Activated CD4-positive, alpha-beta T cell treated with anti-CD3 and anti-CD28 coated beads, Interleukin-2, amount 10 ng/mL, durations not matched to agents 7 days and 5 days (primary cell): ENCODE measurements around the gene GGT6. TPM values are rescaled to one million over a fixed set of nuclear protein-coding genes. Genes with fewer than 3 reads are reported as not detected.

Experiments used
- CTCF ChIA-PET: fragments of 350-600 bp; sonication (Branson Sonifier 250); formaldehyde crosslinking; loops from one replicate; lab custom pipeline; 2021; ENCODE audit warnings: antibody characterized with exemption; lab: Charles Lee
- POLR2A ChIA-PET: fragments of 350-600 bp; sonication (Branson Sonifier 250); formaldehyde crosslinking; loops from one replicate; lab custom pipeline; 2021; ENCODE audit warnings: antibody characterized with exemption; lab: Charles Lee
- DNase-seq: peaks from one replicate; pipeline ENCODE4 v3.0.0-alpha.2; 2020
- H3K27ac Mint-ChIP-seq: one replicate; pipeline ENCODE4 v1.8.0; 2021; ENCODE audit warnings: mild to moderate bottlenecking, moderate library complexity, mixed read lengths
- H3K27me3 Mint-ChIP-seq: one replicate; pipeline ENCODE4 v1.8.0; 2021; ENCODE audit warnings: mixed read lengths
- H3K36me3 Mint-ChIP-seq: one replicate; pipeline ENCODE4 v1.8.0; 2021; ENCODE audit warnings: low read depth, mixed read lengths
- H3K4me1 Mint-ChIP-seq: one replicate; pipeline ENCODE4 v1.8.0; 2021; ENCODE audit warnings: mixed read lengths
- H3K4me3 Mint-ChIP-seq: one replicate; pipeline ENCODE4 v1.8.0; 2021; ENCODE audit warnings: mild to moderate bottlenecking, moderate library complexity, mixed read lengths
- H3K9me3 Mint-ChIP-seq: one replicate; pipeline ENCODE4 v1.8.0; 2021; ENCODE audit warnings: mixed read lengths
- total RNA-seq, 2 experiments: library from RNA; stranded (reverse); gene quantifications; one replicate each; pipeline ENCODE4 v1.2.3, GENCODE V29; 2021

GGT6 gene
- total RNA-seq, 2 experiments from 2014 or later, result not detected

- H3K9me3 Mint-ChIP-seq, result no peaks in the 10 kb centered on the region
- H3K27ac Mint-ChIP-seq, result no peak overlapping the region
- ChIA-PET POLR2A (no interaction called here), CTCF (interaction anchor here (0.8 to 1.1 kb wide), 2 partner anchors 41 to 99 kb away, joined by 3 read pairs; no protein-coding TSS in a partner anchor)
- no peaks in the 10 kb centered on the region for H3K36me3 Mint-ChIP-seq
- peaks cover 4% of the 10 kb centered on the region for H3K4me1 Mint-ChIP-seq
- no peak overlapping the region for H3K4me3 Mint-ChIP-seq
- no peak for DNase-seq
- no peaks in the 10 kb centered on the region for H3K27me3 Mint-ChIP-seq
These were observed 43.6 kb downstream of the GGT6 start for GRCh38 chr17:4516735-4517134.

GRCh38 chr17:4515501-4515900 lies 44.9 kb downstream of the GGT6 start:
- CTCF ChIA-PET, result no interaction called here
- no peaks in the 10 kb centered on the region for H3K36me3 Mint-ChIP-seq
- H3K4me3 Mint-ChIP-seq, result no peak overlapping the region
- peaks cover 8% of the 10 kb centered on the region for H3K4me1 Mint-ChIP-seq
- POLR2A ChIA-PET, result no interaction called here
- no peaks in the 10 kb centered on the region for H3K27me3 Mint-ChIP-seq
- DNase-seq, result no peak
- no peak overlapping the region for H3K27ac Mint-ChIP-seq
- no peaks in the 10 kb centered on the region for H3K9me3 Mint-ChIP-seq

GRCh38 chr17:4514779-4515178 lies 45.6 kb downstream of the GGT6 start:
- ChIA-PET POLR2A (no interaction called here), CTCF (interaction anchor here (0.6 kb wide), 1 partner anchor 9 kb away, joined by 3 read pairs; no protein-coding TSS in a partner anchor)
- DNase-seq, result no peak
- Mint-ChIP-seq H3K9me3 (no peaks in the 10 kb centered on the region), H3K27ac (no peak overlapping the region), H3K27me3 (no peaks in the 10 kb centered on the region), H3K4me3 (no peak overlapping the region), H3K4me1 (peaks cover 12% of the 10 kb centered on the region), H3K36me3 (no peaks in the 10 kb centered on the region)

- Mint-ChIP-seq H3K9me3 (no peaks in the 10 kb centered on the region), H3K27me3 (no peaks in the 10 kb centered on the region), H3K27ac (no peak overlapping the region), H3K4me3 (no peak overlapping the region), H3K4me1 (peaks cover 18% of the 10 kb centered on the region), H3K36me3 (no peaks in the 10 kb centered on the region)
- DNase-seq, result no peak
- ChIA-PET POLR2A (no interaction called here), CTCF (interaction anchor here (0.6 kb wide), 1 partner anchor 8 kb away, joined by 3 read pairs; no protein-coding TSS in a partner anchor)
These were observed 46.2 kb downstream of the GGT6 start for GRCh38 chr17:4514206-4514605.

- H3K4me3 Mint-ChIP-seq, result no peak overlapping the region
- H3K27me3 Mint-ChIP-seq, result no peaks in the 10 kb centered on the region
- H3K36me3 Mint-ChIP-seq, result no peaks in the 10 kb centered on the region
- CTCF ChIA-PET, result no interaction called here
- DNase-seq, result no peak
- peaks cover 25% of the 10 kb centered on the region for H3K4me1 Mint-ChIP-seq
- H3K9me3 Mint-ChIP-seq, result no peaks in the 10 kb centered on the region
- H3K27ac Mint-ChIP-seq, result no peak overlapping the region
- POLR2A ChIA-PET, result no interaction called here
These were observed 47.0 kb downstream of the GGT6 start for GRCh38 chr17:4513113-4514032.

GRCh38 chr17:4512156-4513112 lies 47.9 kb downstream of the GGT6 start:
- H3K27ac Mint-ChIP-seq, result no peak overlapping the region
- no peak overlapping the region for H3K4me3 Mint-ChIP-seq
- no peaks in the 10 kb centered on the region for H3K36me3 Mint-ChIP-seq
- no peaks in the 10 kb centered on the region for H3K27me3 Mint-ChIP-seq
- DNase-seq, result no peak
- no peaks in the 10 kb centered on the region for H3K9me3 Mint-ChIP-seq
- ChIA-PET POLR2A (no interaction called here), CTCF (no interaction called here)
- peaks cover 24% of the 10 kb centered on the region for H3K4me1 Mint-ChIP-seq

GRCh38 chr17:4511199-4511932 lies 49.0 kb downstream of the GGT6 start:
- H3K27ac Mint-ChIP-seq, result no peak overlapping the region
- H3K27me3 Mint-ChIP-seq, result no peaks in the 10 kb centered on the region
- POLR2A ChIA-PET, result no interaction called here
- H3K36me3 Mint-ChIP-seq, result no peaks in the 10 kb centered on the region
- no peaks in the 10 kb centered on the region for H3K9me3 Mint-ChIP-seq
- CTCF ChIA-PET, result no interaction called here
- no peak overlapping the region for H3K4me3 Mint-ChIP-seq
- no peak for DNase-seq
- H3K4me1 Mint-ChIP-seq, result peaks cover 24% of the 10 kb centered on the region

- Mint-ChIP-seq H3K36me3 (no peaks in the 10 kb centered on the region), H3K27ac (no peak overlapping the region), H3K27me3 (no peaks in the 10 kb centered on the region), H3K4me3 (no peak overlapping the region), H3K4me1 (peaks cover 24% of the 10 kb centered on the region), H3K9me3 (no peaks in the 10 kb centered on the region)
- POLR2A ChIA-PET, result no interaction called here
- no peak for DNase-seq
- CTCF ChIA-PET, result interaction anchor here (1.0 to 1.6 kb wide), 2 partner anchors 14 to 150 kb away, joined by 3 to 6 read pairs; no protein-coding TSS in a partner anchor
These were observed 49.8 kb downstream of the GGT6 start for GRCh38 chr17:4510618-4510941.

GRCh38 chr17:4509923-4510617 lies 50.3 kb downstream of the GGT6 start:
- Mint-ChIP-seq H3K27me3 (no peaks in the 10 kb centered on the region), H3K4me3 (no peak overlapping the region), H3K27ac (peak overlapping the region; percentile 67), H3K4me1 (peaks cover 28% of the 10 kb centered on the region), H3K36me3 (no peaks in the 10 kb centered on the region), H3K9me3 (no peaks in the 10 kb centered on the region)
- DNase-seq, result no peak
- POLR2A ChIA-PET, result no interaction called here
- CTCF ChIA-PET, result interaction anchor here (0.7 to 1.6 kb wide), 6 partner anchors 11 to 149 kb away, joined by 3 to 6 read pairs (median 4); partner anchors contain the start of gene SPNS2

- H3K4me3 Mint-ChIP-seq, result no peak overlapping the region
These were observed 51.0 kb downstream of the GGT6 start for GRCh38 chr17:4509401-4509800.

GRCh38 chr17:4508207-4508606 lies 52.2 kb downstream of the GGT6 start:
- Mint-ChIP-seq H3K4me1 (peaks cover 44% of the 10 kb centered on the region), H3K27ac (peak overlapping the region; percentile 63), H3K36me3 (no peaks in the 10 kb centered on the region), H3K4me3 (no peak overlapping the region), H3K27me3 (no peaks in the 10 kb centered on the region), H3K9me3 (no peaks in the 10 kb centered on the region)
- ChIA-PET POLR2A (no interaction called here), CTCF (no interaction called here)
- DNase-seq, result no peak

More at GRCh38 chr17:4509401-4509800, 51.0 kb downstream of the GGT6 start:
- peak overlapping the region; percentile 67 for H3K27ac Mint-ChIP-seq
- ChIA-PET POLR2A (no interaction called here), CTCF (interaction anchor here (0.7 to 1.6 kb wide), 6 partner anchors 11 to 148 kb away, joined by 3 to 6 read pairs (median 4); partner anchors contain the start of gene SPNS2)
- no peaks in the 10 kb centered on the region for H3K36me3 Mint-ChIP-seq
- peak; percentile 61 for DNase-seq
- no peaks in the 10 kb centered on the region for H3K9me3 Mint-ChIP-seq
- peaks cover 35% of the 10 kb centered on the region for H3K4me1 Mint-ChIP-seq
- H3K27me3 Mint-ChIP-seq, result no peaks in the 10 kb centered on the region
